ENCODE measurements around the gene RASSF4.
"Not testable (repeated sequence)": the region's sequence is repeated elsewhere in the genome, so short reads cannot be mapped to it uniquely, and the experiment has no call there.

The RASSF4 gene

DNA sequence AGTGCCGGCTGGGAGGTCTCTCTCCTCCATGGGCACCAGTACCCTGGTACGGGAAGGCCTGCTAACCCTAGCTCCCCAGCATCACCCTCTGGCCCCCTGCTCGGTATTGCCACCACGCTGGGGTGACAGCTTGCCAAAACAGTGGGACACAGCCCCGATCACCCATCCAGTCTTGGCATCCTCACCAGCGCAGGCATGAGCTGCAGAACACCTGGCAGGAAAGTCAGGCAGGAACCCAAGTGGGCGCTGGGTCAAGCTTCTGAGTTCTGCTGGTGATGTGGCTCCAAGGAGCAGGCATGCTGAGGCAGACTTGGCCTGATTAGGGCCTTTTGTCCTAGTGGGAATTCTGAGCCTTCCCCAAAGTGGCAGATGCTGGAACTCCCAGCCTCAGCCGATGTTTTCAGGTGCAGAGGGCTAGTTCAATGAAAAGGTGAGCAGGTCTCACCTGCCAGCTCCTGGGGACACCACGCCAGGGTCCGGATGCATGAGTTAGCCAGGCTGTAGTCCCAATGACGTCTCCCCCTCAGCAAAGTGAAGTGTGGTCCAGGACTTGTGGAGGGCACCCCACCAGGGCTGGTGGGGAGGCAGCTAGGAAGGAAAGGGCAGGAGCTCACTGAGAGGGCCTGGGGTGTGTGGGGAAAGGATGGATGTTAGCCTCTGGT, 32.6 kb downstream of the RASSF4 start:
- DNase-seq: no peak

DNA sequence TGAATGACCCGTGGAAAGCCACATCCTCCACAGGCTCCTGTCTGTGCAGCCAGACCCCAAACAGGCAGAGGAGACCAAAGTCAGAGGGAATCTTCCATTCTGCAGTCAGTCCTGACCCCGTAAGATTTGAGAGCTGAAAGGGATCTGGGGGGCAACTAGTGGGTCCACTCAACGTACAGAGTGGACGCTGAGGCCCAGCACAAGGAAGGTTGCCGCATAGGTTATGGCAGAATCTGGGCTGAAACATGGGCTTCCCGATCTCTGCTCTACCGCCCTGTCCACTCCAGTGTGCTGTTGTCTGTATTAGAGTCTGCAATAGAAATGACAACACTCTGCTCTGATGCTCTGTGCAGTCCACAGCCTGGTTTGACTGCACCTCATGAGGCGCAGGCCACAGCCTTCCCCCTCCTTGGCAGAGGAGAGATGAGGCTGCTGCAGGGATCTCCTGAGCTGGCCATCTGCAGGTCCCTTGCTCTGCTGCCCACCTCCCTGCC, 33.2 kb downstream of the RASSF4 start:
- DNase-seq: no peak

DNA sequence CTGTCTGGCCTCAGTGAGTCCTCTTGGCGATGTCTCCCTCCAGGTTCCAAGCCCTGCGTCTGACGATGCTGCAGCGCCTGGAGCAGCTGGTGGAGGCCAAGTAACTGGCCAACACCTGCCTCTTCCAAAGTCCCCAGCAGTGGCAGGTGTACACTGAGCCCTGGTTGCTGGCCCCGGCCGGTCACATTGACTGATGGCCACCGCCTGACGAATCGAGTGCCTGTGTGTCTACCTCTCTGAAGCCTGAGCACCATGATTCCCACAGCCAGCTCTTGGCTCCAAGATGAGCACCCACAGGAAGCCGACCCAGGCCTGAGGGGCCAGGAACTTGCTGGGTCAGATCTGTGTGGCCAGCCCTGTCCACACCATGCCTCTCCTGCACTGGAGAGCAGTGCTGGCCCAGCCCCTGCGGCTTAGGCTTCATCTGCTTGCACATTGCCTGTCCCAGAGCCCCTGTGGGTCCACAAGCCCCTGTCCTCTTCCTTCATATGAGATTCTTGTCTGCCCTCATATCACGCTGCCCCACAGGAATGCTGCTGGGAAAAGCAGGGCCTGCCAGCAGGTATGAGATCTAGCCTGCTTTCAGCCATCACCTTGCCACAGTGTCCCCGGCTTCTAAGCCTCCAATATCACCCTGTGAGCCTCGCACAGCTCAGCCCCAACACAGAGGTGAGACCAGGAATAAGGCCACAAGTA, 33.8 kb downstream of the RASSF4 start:
- no peak for DNase-seq

DNA sequence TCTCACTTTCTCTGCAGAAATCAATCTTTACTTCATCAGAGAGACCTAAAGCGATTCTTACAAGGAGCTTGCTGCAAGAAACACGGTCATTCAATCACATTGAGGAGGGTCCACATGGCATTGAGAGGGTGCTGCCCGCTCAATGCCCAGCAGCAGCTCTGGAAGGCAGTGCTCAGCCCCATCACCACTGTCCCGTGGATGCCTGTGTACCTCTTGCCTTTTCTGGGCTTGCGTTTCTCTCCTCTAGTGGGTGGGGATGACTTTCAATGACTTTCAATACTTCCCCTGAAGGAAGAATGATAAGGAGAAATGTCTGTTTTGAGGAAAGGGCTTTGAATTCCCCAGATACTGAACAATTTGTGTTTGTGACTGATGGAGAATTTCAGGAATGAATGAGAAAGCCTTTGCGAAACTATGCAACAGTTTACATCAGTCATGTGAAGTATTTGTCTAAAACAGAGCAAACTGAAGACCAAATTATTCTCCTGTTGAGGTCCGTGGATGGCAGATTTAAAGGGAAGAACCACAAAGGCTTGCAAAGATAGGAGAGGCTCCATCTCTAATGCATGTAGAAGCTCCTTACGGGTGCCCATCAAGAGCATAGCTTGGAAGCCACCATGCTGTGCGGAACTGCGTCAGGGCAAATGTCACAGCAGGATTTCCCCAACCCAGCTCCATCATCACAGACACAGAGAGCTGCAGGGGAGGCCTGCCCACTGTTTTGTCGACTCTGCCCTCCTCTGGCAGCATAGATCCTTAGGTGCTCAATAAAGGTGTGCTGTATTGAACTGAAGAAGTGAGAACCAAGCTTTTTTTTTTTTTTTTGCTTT, 34.5 kb downstream of the RASSF4 start:
- no peak for DNase-seq

DNA sequence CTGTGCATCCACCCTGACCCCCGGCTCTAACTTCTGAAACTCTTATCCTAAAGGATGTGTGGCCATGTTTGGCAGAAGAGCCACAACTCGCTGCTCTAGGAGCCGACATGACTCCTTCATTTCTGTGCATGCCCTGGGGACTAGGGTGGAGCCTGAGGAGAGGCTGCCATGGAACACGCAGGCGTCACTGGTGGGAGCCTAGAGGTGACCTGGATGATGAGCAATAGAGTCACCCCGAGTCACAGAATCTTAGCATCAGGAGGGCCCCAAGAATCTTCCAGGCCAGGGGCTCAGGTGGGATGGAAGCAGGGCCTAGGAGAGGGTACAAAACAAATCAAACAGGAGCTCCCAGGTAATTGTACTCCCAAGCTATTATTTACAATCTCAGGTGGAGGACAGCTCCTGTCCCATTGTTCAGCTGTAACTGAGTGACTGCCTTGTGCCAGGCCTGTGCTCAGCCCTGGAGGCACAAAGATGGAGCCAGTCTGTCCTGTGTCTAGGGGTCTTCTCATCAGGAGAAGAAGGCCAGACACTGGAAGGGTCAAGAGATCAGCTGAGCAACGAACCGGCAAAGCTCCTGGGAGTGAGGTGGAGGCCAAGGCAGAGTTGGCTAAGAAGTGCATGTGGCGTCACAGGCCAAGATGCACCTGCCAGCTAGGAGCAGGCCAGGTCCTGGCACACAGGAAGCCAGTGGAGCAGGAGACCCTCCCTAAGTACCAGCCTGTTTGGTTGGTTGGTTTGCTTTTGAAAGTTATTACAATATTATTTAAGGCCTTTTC, 35.3 kb downstream of the RASSF4 start:
- DNase-seq: no peak

DNA sequence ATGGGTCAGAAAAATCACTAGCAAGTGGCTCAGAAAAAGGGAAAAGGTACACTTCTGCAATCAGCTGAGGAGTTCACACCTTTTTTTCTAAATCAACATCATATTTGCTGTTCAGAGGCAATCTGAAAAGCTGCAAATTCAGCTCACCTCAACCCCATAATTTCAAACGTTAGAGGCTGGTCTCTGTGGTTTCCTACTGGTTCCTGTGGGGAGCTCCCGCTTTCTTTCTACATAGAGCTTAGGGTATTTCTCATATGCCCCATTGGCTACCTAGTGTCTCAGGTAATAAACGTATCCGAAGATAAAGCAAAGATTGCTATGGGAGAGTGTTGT, 35.9 kb downstream of the RASSF4 start:
- no peak for DNase-seq

DNA sequence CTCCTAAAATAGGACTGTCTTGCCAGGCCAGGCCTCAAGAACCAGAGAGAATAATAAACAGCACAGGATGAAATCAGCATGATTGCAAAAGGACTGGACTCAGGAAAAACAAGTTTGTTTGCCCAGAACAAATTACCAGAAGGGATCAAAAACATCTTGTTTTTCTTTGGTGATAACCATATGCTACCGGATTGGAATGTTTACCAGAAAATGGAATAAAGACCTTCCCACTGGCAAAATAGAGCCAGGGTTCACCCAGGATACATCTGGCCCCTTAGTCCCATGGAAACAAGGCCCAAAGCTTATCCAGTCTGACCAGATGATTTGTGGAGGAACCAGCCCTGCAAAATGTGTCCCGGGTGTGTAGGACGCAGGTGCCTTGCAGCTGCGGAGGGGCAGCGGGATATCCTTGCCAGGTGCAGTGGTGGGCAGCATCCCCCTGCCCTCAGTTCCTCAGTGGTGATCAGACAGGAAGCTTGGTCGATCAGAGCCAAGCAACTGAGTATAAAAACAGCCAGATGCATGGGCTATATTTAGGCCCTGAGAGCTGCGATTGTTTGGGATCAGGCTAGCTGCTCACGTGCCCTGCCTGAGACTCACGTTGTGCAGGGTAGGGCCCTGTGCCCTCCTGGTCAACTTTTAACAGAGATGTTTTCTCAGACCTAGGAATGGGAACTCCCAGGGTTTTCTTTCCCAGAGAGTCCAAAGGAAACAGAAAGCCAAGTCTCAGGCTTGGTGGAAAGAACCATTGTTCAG, 36.5 kb downstream of the RASSF4 start:
- no peak for DNase-seq

DNA sequence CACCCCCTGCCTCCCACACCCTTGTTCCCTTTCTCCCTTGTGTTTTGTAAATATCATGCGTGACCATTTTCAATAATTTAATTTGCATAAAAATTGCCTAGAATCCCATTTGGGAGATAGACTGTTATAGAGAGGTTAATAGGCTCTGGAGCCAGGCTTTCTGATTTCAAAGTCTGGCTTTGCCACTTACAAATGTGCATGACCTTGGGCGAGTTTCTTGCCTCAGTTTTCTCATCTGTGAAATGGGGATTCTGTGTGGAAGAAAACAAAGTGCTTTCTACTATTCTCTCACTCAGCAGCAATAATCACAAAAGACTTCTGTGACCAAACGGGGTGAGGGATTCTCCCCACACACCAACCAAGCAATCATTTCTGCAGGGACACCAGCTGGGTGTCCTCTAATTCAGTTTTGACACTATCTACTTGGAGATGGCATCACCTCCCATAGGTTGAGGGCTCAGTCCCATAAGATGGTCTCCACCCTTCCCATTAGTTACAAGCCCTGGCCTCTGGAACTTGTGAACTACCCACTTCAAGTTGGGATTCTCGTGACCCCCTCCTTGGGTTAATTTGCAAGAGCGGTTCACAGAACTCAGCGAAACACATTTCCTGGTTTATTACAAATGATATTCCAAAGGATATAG, 37.6 kb downstream of the RASSF4 start:
- no peak for DNase-seq

DNA sequence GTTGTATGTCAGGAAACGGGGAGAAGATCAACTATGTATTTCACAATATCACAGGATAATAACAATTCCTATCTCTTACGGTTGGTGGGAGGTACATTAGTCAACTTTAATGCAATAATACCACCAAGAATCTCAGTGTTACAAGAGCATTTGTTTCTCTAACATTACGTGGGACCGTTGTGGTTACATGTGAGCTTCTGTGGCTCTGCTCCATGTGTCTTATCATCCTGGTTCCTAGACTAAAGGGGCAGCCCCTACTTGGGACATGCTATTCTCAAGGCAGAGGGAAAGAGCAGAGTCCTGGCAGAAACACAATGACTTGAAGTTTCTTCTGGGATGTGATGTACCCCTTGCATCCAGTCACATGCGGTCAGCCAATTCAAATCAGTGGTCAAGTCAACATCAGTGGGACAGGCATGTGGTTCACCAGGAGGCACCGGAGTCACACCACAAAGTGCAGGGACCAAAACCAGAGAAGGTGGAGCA, 38.6 kb downstream of the RASSF4 start:
- DNase-seq: no peak

DNA sequence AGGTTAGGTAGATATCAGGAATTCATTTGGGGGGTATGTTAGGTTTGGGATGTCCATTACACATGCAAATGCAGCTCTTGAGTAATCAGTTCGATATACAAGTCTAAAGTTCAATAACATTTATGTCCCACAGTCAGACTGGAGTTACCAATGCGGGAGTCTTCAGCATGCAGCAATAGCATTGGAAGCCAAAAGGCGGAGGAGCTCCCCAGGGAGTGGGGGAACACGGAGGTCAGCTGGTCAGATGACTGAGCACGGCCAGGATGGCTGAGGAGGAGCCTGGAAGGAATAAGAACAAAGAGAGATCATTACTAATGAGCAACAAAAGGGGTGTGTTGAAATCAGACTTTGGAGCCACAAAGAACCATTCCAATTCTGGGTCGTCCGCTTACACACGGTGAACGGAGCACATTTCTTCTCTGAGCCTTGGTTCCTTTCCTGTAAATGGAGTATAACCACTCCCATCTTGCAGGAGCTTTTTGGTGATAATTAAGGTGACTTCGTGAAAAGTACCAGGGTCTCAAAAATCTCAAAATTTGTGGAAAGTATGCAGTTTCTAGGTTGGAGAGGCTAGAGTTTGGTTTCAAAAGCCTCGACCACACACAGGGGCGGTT, 40.6 kb downstream of the RASSF4 start:
- peak; percentile 52 to 53 for DNase-seq

DNA sequence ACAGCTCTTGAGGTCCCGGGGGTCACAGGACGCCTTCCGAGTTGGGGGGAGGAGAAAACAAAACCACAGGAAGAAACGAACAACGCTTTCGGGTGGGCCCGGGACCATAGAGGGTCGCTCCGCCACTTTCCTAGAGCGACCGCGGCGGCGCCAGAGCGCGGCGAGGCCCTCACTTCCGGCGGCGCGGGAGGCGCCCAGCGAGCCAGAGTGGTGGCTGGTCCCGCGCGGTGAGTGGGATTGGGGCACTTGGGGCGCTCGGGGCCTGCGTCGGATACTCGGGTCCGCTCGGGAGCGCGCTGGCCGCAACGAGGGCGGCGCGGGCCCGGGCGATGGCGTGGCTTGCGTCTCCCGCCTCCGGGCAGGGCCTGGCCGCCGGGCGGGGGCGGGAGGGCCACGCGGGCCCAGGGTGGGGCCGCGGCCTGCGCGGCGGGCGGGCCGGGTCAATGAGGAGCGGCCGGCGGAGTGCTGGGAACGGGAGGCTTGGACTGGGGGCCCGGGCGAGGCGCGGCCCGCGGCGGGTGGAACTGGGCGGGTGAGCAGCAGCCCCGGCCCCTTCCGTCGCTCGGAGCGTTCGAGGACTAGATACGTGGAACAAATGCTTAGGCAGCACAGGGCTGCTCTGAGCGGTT, 41.3 kb downstream of the RASSF4 start, which contains the start of gene ZNF22:
TSS of gene ZNF22 (plus strand) at position 172 of the 629 bp plus-strand sequence. CDS start 2,446 bp downstream, outside the sequence.
- DNase-seq: peak; percentile 52 to 56

DNA sequence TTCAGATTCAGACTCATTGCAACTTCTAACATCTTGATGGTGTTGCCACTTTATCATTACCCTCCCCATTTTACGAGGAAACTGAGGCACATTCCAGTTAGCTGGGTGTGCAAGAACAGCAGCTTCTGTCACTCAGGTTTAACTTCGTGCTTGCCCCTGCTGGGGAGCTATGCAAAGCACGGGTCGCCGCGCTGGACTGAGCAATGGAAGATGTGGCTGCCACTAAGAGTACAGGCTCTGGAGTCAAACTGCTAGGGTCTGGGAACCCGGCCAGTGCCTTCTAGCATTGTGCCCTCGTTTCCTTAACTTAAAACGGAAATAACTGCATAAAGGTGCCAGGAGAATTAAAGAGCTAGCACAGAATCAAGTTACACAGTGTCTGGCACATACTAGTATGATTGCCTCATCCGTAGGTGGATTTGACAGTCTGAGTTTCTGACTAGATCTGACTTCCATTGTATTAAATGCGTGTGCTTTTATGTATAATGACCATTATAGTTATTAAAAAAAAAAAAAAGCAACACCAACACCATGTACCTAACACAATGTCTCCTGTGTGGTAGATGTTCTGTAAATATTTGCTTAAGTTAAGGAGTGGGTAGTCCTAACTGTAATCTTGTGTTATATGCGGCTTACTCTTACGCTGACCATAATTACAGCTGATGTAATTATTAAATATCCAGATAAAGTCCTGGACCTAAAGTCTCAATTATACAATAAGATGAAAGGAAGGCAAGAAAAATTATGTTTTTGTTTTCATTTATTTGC, 42.0 kb downstream of the RASSF4 start:
- peak; percentile 65 to 70 for DNase-seq

DNA sequence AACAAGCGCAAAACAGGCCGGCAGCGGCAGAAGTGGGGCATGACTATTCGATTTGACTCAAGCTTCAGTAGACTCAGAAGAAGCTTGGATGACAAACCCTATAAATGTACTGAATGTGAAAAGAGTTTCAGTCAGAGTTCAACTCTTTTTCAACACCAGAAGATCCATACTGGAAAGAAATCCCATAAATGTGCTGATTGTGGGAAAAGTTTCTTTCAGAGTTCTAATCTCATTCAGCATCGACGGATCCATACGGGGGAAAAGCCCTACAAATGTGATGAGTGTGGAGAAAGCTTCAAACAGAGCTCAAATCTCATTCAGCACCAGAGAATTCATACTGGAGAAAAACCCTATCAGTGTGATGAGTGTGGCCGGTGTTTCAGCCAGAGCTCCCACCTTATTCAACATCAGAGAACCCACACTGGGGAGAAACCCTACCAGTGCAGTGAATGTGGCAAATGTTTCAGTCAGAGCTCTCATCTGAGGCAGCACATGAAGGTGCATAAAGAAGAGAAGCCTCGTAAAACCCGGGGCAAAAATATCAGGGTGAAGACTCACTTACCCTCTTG, 43.9 kb downstream of the RASSF4 start:
- DNase-seq: no peak

DNA sequence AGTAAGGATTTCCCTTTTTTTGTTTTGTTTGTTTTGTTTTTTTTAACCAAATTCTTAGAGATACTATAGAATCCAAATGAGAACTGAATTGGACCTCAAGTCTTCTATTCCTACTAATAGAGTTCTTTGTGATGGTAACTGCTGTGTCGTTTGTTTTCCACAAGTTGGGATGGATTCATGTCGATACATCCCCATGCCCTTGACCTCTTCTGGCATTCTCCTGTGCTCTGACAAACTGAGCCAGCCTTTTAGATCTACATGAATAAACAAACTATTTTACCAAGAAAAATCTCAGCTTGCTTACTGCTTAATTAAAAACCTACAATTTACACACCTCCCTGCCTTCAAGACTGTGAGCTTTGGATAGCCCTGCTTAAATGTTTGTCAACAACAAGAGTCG, 45.1 kb downstream of the RASSF4 start:
- DNase-seq: no peak

DNA sequence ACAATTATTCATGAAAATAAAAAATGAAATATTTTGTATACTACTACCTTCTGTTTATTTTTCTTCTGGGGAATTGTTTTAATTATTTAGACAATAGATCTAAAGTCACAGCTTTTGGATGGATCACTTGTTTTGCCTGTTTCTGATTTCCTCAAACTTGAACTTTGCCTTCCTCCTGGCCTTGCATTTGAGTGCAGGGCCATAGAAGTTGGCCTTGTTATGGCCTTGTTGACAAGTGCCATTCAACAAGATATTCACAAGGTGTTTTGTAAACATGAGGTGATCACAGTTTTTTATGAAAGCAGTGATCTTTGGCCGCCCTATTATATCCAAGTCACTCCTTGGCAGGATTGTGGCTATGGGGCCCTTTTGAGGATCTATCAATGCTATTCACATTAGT, 45.7 kb downstream of the RASSF4 start:
- DNase-seq: no peak

DNA sequence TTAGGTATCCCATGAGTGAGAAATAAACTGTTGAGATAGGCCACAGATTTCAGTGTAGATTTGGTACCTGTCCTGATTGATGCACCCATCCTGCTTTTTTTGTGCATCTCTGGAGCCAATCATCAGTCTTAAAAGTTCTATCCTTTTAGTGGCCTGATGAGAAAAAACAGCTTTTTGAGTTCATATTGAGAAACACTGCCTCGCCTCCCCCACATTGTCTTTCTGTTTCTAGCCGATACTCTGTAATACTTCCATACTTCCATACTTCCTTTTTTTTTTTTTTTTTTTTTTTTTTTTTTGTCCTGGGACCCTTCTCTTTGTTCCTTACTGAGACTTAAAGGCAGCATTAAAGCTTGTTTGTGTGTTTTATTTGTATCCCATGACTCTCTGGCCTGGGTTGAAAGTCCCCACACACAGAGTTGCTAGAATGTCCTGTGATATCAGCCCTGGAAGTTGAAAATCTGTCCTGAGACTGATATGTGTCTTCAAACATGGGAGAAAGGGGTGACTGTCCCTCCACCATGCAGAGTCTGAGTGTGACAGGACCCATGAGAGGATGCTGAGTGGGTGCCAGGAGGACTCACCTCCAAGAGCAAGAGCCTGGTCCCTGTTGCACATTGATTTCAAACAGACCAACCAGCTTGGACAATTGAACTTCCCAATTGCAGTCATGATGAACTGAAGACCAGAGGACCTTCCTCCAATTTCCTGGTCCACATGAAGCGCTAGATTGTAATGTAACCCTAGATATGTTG, 46.9 kb downstream of the RASSF4 start:
- DNase-seq: no peak

DNA sequence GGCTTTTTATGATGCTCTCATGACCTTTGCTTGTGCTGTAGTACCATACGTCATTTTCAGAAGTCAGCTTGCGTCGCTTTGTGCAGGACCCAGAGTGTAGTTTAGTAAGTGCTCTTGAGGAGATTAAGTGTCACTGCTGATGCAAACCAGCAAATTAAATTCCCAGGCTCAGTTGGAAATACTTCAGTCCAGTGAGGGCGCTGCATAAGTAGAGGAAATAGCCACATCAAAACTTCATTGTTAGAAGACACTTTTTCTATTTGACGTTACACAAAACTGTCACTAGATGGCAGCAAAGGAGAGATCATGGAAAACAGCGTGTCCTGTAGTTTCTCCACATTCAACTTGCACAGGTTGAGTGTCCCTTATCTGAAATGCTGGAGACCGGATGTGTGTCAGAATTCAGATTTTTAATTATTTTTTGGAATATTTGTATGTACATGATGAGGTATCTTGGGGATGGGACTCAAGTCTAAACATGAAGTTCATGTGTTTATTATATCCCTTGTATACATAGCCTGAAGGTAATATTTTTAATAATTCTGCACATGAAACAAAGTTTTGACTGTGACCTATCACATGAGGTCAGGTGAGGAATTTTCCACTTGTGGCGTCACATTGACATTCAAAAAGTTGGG, 49.0 kb downstream of the RASSF4 start:
- peak; percentile 93 to 94 for DNase-seq

DNA sequence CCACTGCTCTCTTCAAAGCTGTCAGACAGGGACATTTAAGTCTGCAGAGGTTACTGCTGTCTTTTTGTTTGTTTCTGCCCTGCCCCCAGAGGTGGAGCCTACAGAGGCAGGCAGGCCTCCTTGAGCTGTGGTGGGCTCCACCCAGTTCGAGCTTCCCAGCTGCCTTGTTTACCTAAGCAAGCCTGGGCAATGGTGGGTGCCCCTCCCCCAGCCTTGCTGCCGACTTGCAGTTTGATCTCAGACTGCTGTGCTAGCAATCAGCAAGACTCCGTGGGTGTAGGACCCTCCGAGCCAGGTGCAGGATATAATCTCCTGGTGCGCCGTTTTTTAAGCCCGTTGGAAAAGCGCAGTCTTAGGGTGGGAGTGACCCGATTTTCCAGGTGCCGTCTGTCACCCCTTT, 55.0 kb downstream of the RASSF4 start:
- DNase-seq: not testable (repeated sequence)

Measured in AML-193 (cell line).